KOPT-K1 (cell line): Measurements from ENCODE around the gene FSIP2.

Source experiments
- H3K27ac ChIP-seq: fragments of 200-600 bp; sonication (generic); 2 replicates; pipeline ENCODE4 v1.5.1; 2016; ENCODE audit warnings: antibody characterized with exemption, mild to moderate bottlenecking, low read depth, low read length; ENCODE audit not compliant: poor library complexity, severe bottlenecking
- H3K36me3 ChIP-seq: fragments of 200-600 bp; sonication (generic); 2 replicates; pipeline ENCODE4 v1.5.1; 2017; ENCODE audit warnings: antibody characterized with exemption, mild to moderate bottlenecking, low read length, moderate library complexity; ENCODE audit not compliant: insufficient read depth
- H3K9me3 ChIP-seq: fragments of 200-600 bp; sonication (generic); 2 replicates; pipeline ENCODE4 v1.5.1; 2017; ENCODE audit warnings: antibody characterized with exemption, low read length, mild to moderate bottlenecking; ENCODE audit not compliant: insufficient read depth, poor library complexity, severe bottlenecking

Gene FSIP2

GRCh38 chr2:185738679-185739472 is at the start of gene FSIP2:
TSS of gene FSIP2 (plus strand) at chr2:185738804. CDS start at chr2:185738895, 91 bp downstream.
- H3K36me3 ChIP-seq: no peaks in the 10 kb centered on the region
- no peak within 1 kb of the TSS for H3K27ac ChIP-seq
- H3K9me3 ChIP-seq: no peaks in the 10 kb centered on the region

GRCh38 chr2:185689906-185690539 is 48.6 kb upstream of the FSIP2 start:
- Histone ChIP-seq H3K27ac (no peak overlapping the region), H3K9me3 (no peaks in the 10 kb centered on the region), H3K36me3 (no peaks in the 10 kb centered on the region)

GRCh38 chr2:185695711-185696235 is 42.8 kb upstream of the FSIP2 start:
- Histone ChIP-seq H3K9me3 (no peaks in the 10 kb centered on the region), H3K36me3 (no peaks in the 10 kb centered on the region), H3K27ac (no peak overlapping the region)

- no peaks in the 10 kb centered on the region for H3K36me3 ChIP-seq
- no peak overlapping the region for H3K27ac ChIP-seq
- H3K9me3 ChIP-seq: no peaks in the 10 kb centered on the region
Measured at GRCh38 chr2:185700883-185701282, 37.7 kb upstream of the FSIP2 start.

- H3K36me3 ChIP-seq: no peaks in the 10 kb centered on the region
- H3K9me3 ChIP-seq: no peaks in the 10 kb centered on the region
- H3K27ac ChIP-seq: no peak overlapping the region
Measured at GRCh38 chr2:185734658-185735057, 3.9 kb upstream of the FSIP2 start.

GRCh38 chr2:185736210-185736609 is 2.4 kb upstream of the FSIP2 start:
- Histone ChIP-seq H3K9me3 (no peaks in the 10 kb centered on the region), H3K27ac (no peak overlapping the region), H3K36me3 (no peaks in the 10 kb centered on the region)

- H3K36me3 ChIP-seq: no peaks in the 10 kb centered on the region
Measured at GRCh38 chr2:185745864-185746859, 7.6 kb downstream of the FSIP2 start.

GRCh38 chr2:185757356-185757755 is 18.8 kb downstream of the FSIP2 start:
- Histone ChIP-seq H3K27ac (no peak overlapping the region), H3K36me3 (no peaks in the 10 kb centered on the region), H3K9me3 (no peaks in the 10 kb centered on the region)

More at GRCh38 chr2:185745864-185746859, 7.6 kb downstream of the FSIP2 start:
- no peaks in the 10 kb centered on the region for H3K9me3 ChIP-seq
- H3K27ac ChIP-seq: no peak overlapping the region

- H3K36me3 ChIP-seq: no peaks in the 10 kb centered on the region
- H3K27ac ChIP-seq: no peak overlapping the region
- peaks cover 12% of the 10 kb centered on the region for H3K9me3 ChIP-seq
Measured at GRCh38 chr2:185771396-185771795, 32.8 kb downstream of the FSIP2 start.

GRCh38 chr2:185780890-185781289 is 42.3 kb downstream of the FSIP2 start:
- no peak overlapping the region for H3K27ac ChIP-seq
- H3K9me3 ChIP-seq: no peaks in the 10 kb centered on the region

GRCh38 chr2:185782223-185782769 is 43.7 kb downstream of the FSIP2 start:
- Histone ChIP-seq H3K36me3 (no peaks in the 10 kb centered on the region), H3K9me3 (no peaks in the 10 kb centered on the region), H3K27ac (no peak overlapping the region)

More at GRCh38 chr2:185780890-185781289, 42.3 kb downstream of the FSIP2 start:
- no peaks in the 10 kb centered on the region for H3K36me3 ChIP-seq

- no peaks in the 10 kb centered on the region for H3K36me3 ChIP-seq
- H3K9me3 ChIP-seq: no peaks in the 10 kb centered on the region
- no peak overlapping the region for H3K27ac ChIP-seq
Measured at GRCh38 chr2:185785156-185785555, 46.6 kb downstream of the FSIP2 start.

GRCh38 chr2:185785851-185786473 is 47.4 kb downstream of the FSIP2 start:
- H3K9me3 ChIP-seq: no peaks in the 10 kb centered on the region
- H3K36me3 ChIP-seq: no peaks in the 10 kb centered on the region
- H3K27ac ChIP-seq: no peak overlapping the region
